Activated CD4-positive, alpha-beta memory T cell treated with anti-CD3 and anti-CD28 coated beads, Interleukin-2, amount 10 ng/mL, durations not matched to agents 7 days and 5 days (primary cell): ENCODE data around the gene ENOX1. TPM values are rescaled to one million over a fixed set of nuclear protein-coding genes. Genes with fewer than 3 reads are reported as not detected.
A peak's percentile ranks its signal among the peaks of the same experiment; 100 is the strongest.
"Not testable (repeated sequence)": the region's sequence is repeated elsewhere in the genome, so short reads cannot be mapped to it uniquely, and the experiment has no call there.

Experiments used
- CTCF ChIA-PET: fragments of 350-600 bp; sonication (Branson Sonifier 250); formaldehyde crosslinking; loops from one replicate; lab custom pipeline; 2021; ENCODE audit warnings: antibody characterized with exemption, inconsistent platforms; lab: Charles Lee
- POLR2A ChIA-PET: fragments of 350-600 bp; sonication (Branson Sonifier 250); formaldehyde crosslinking; loops from one replicate; lab custom pipeline; 2021; ENCODE audit warnings: antibody characterized with exemption; lab: Charles Lee
- DNase-seq: peaks from one replicate; pipeline ENCODE4 v3.0.0-alpha.2; 2020
- H3K27ac Mint-ChIP-seq: one replicate; pipeline ENCODE4 v1.8.0; 2021; ENCODE audit warnings: mild to moderate bottlenecking, mixed read lengths
- H3K27me3 Mint-ChIP-seq: one replicate; pipeline ENCODE4 v1.8.0; 2021; ENCODE audit warnings: mixed read lengths
- H3K36me3 Mint-ChIP-seq: one replicate; pipeline ENCODE4 v1.8.0; 2021; ENCODE audit warnings: low read depth, mixed read lengths
- H3K4me1 Mint-ChIP-seq: one replicate; pipeline ENCODE4 v1.8.0; 2021; ENCODE audit warnings: mixed read lengths
- H3K4me3 Mint-ChIP-seq: one replicate; pipeline ENCODE4 v1.8.0; 2021; ENCODE audit warnings: mild to moderate bottlenecking, mixed read lengths
- H3K9me3 Mint-ChIP-seq: one replicate; pipeline ENCODE4 v1.8.0; 2021; ENCODE audit warnings: mixed read lengths
- total RNA-seq, 2 experiments: library from RNA; stranded (reverse); gene quantifications; one replicate each; pipeline ENCODE4 v1.2.3, GENCODE V29; 2021

The ENOX1 gene
- total RNA-seq: under 1 TPM; 0.25 to 0.38 TPM

GRCh38 chr13:43786766-43787517 lies at the start of gene ENOX1:
TSS of gene ENOX1 (minus strand) at chr13:43786972.
- H3K27ac Mint-ChIP-seq: no peak within 1 kb of the TSS
- H3K9me3 Mint-ChIP-seq: no peaks in the 10 kb centered on the region
- POLR2A ChIA-PET: no interaction called here
- H3K27me3 Mint-ChIP-seq: peaks cover 47% of the 10 kb centered on the region
- peaks cover 13% of the 10 kb centered on the region for H3K4me1 Mint-ChIP-seq
- H3K36me3 Mint-ChIP-seq: no peaks in the 10 kb centered on the region
- H3K4me3 Mint-ChIP-seq: peak within 1 kb of the TSS; percentile 73
- CTCF ChIA-PET: interaction anchor here (1.5 kb wide), 1 partner anchor 18 kb away, joined by 4 read pairs; no protein-coding TSS in a partner anchor
- DNase-seq: peak; percentile 32

GRCh38 chr13:43835701-43836100 lies 48.9 kb upstream of the ENOX1 start:
- H3K27ac Mint-ChIP-seq: no peak overlapping the region
- CTCF ChIA-PET: no interaction called here
- no peaks in the 10 kb centered on the region for H3K9me3 Mint-ChIP-seq
- H3K4me3 Mint-ChIP-seq: no peak overlapping the region
- POLR2A ChIA-PET: no interaction called here
- no peak for DNase-seq
- no peaks in the 10 kb centered on the region for H3K36me3 Mint-ChIP-seq
- H3K27me3 Mint-ChIP-seq: no peaks in the 10 kb centered on the region
- no peaks in the 10 kb centered on the region for H3K4me1 Mint-ChIP-seq

GRCh38 chr13:43831088-43831487 lies 44.3 kb upstream of the ENOX1 start:
- H3K9me3 Mint-ChIP-seq: no peaks in the 10 kb centered on the region
- H3K27me3 Mint-ChIP-seq: peaks cover 13% of the 10 kb centered on the region
- POLR2A ChIA-PET: no interaction called here
- no peaks in the 10 kb centered on the region for H3K4me1 Mint-ChIP-seq
- CTCF ChIA-PET: no interaction called here
- no peaks in the 10 kb centered on the region for H3K36me3 Mint-ChIP-seq
- no peak for DNase-seq
- no peak overlapping the region for H3K4me3 Mint-ChIP-seq
- H3K27ac Mint-ChIP-seq: no peak overlapping the region

GRCh38 chr13:43830497-43830881 lies 43.7 kb upstream of the ENOX1 start:
- Mint-ChIP-seq H3K9me3 (no peaks in the 10 kb centered on the region), H3K27me3 (peaks cover 13% of the 10 kb centered on the region), H3K27ac (no peak overlapping the region), H3K36me3 (no peaks in the 10 kb centered on the region), H3K4me3 (no peak overlapping the region), H3K4me1 (no peaks in the 10 kb centered on the region)
- POLR2A ChIA-PET: no interaction called here
- CTCF ChIA-PET: no interaction called here
- DNase-seq: no peak

GRCh38 chr13:43824656-43825055 lies 37.9 kb upstream of the ENOX1 start:
- POLR2A ChIA-PET, H3K9me3 Mint-ChIP-seq, H3K4me3 Mint-ChIP-seq, H3K27me3 Mint-ChIP-seq, DNase-seq, H3K4me1 Mint-ChIP-seq, H3K36me3 Mint-ChIP-seq, H3K27ac Mint-ChIP-seq, CTCF ChIA-PET: not testable (repeated sequence)

- H3K27me3 Mint-ChIP-seq: peaks cover 13% of the 10 kb centered on the region
- DNase-seq: no peak
- no peaks in the 10 kb centered on the region for H3K9me3 Mint-ChIP-seq
- CTCF ChIA-PET: no interaction called here
- POLR2A ChIA-PET: no interaction called here
- no peaks in the 10 kb centered on the region for H3K36me3 Mint-ChIP-seq
- H3K27ac Mint-ChIP-seq: no peak overlapping the region
- no peaks in the 10 kb centered on the region for H3K4me1 Mint-ChIP-seq
- H3K4me3 Mint-ChIP-seq: no peak overlapping the region
Observed at GRCh38 chr13:43822969-43823368, 36.2 kb upstream of the ENOX1 start.

- H3K27ac Mint-ChIP-seq: no peak overlapping the region
Observed at GRCh38 chr13:43816401-43816889, 29.7 kb upstream of the ENOX1 start.

GRCh38 chr13:43815204-43815603 lies 28.4 kb upstream of the ENOX1 start:
- Mint-ChIP-seq H3K4me1 (no peaks in the 10 kb centered on the region), H3K27ac (no peak overlapping the region), H3K36me3 (no peaks in the 10 kb centered on the region), H3K4me3 (no peak overlapping the region), H3K27me3 (peaks cover 31% of the 10 kb centered on the region), H3K9me3 (no peaks in the 10 kb centered on the region)
- POLR2A ChIA-PET: no interaction called here
- no peak for DNase-seq
- CTCF ChIA-PET: no interaction called here

More at GRCh38 chr13:43816401-43816889, 29.7 kb upstream of the ENOX1 start:
- no peaks in the 10 kb centered on the region for H3K36me3 Mint-ChIP-seq
- CTCF ChIA-PET: interaction anchor here (0.9 kb wide), 1 partner anchor 12 kb away, joined by 3 read pairs; no protein-coding TSS in a partner anchor
- POLR2A ChIA-PET: no interaction called here
- no peaks in the 10 kb centered on the region for H3K4me1 Mint-ChIP-seq
- H3K9me3 Mint-ChIP-seq: no peaks in the 10 kb centered on the region
- no peak overlapping the region for H3K4me3 Mint-ChIP-seq
- no peak for DNase-seq
- peaks cover 25% of the 10 kb centered on the region for H3K27me3 Mint-ChIP-seq

- Mint-ChIP-seq H3K27me3 (peaks cover 31% of the 10 kb centered on the region), H3K27ac (no peak overlapping the region), H3K9me3 (no peaks in the 10 kb centered on the region), H3K36me3 (no peaks in the 10 kb centered on the region), H3K4me3 (no peak overlapping the region), H3K4me1 (peaks cover 6% of the 10 kb centered on the region)
- ChIA-PET CTCF (no interaction called here), POLR2A (no interaction called here)
- no peak for DNase-seq
Observed at GRCh38 chr13:43808676-43809075, 21.9 kb upstream of the ENOX1 start.

GRCh38 chr13:43805681-43806128 lies 18.9 kb upstream of the ENOX1 start:
- no peak overlapping the region for H3K27ac Mint-ChIP-seq
- H3K36me3 Mint-ChIP-seq: no peaks in the 10 kb centered on the region
- ChIA-PET CTCF (interaction anchor here (1.2 kb wide), 1 partner anchor 19 kb away, joined by 4 read pairs; the partner anchor contains the start of gene ENOX1), POLR2A (no interaction called here)
- H3K9me3 Mint-ChIP-seq: no peaks in the 10 kb centered on the region
- DNase-seq: no peak
- peaks cover 23% of the 10 kb centered on the region for H3K27me3 Mint-ChIP-seq
- no peak overlapping the region for H3K4me3 Mint-ChIP-seq
- peaks cover 6% of the 10 kb centered on the region for H3K4me1 Mint-ChIP-seq

GRCh38 chr13:43805071-43805468 lies 18.3 kb upstream of the ENOX1 start:
- H3K4me1 Mint-ChIP-seq: peaks cover 9% of the 10 kb centered on the region
- ChIA-PET CTCF (interaction anchor here (0.6 to 2.0 kb wide), 9 partner anchors 9 to 1210 kb away, joined by 3 to 6 read pairs (median 4); partner anchors contain the start of gene ENOX1), POLR2A (no interaction called here)
- H3K27me3 Mint-ChIP-seq: peaks cover 21% of the 10 kb centered on the region
- no peaks in the 10 kb centered on the region for H3K9me3 Mint-ChIP-seq
- H3K27ac Mint-ChIP-seq: no peak overlapping the region
- no peak for DNase-seq
- no peaks in the 10 kb centered on the region for H3K36me3 Mint-ChIP-seq
- H3K4me3 Mint-ChIP-seq: no peak overlapping the region

- POLR2A ChIA-PET: no interaction called here
- no peak overlapping the region for H3K4me3 Mint-ChIP-seq
- peaks cover 25% of the 10 kb centered on the region for H3K27me3 Mint-ChIP-seq
- no peaks in the 10 kb centered on the region for H3K36me3 Mint-ChIP-seq
- CTCF ChIA-PET: interaction anchor here (0.6 to 2.0 kb wide), 10 partner anchors 9 to 1471 kb away, joined by 3 to 6 read pairs (median 4); partner anchors contain the start of gene ENOX1
- H3K27ac Mint-ChIP-seq: no peak overlapping the region
- H3K4me1 Mint-ChIP-seq: peaks cover 12% of the 10 kb centered on the region
- no peak for DNase-seq
- H3K9me3 Mint-ChIP-seq: no peaks in the 10 kb centered on the region
Observed at GRCh38 chr13:43804461-43805070, 17.8 kb upstream of the ENOX1 start.

GRCh38 chr13:43802511-43802910 lies 15.7 kb upstream of the ENOX1 start:
- H3K9me3 Mint-ChIP-seq: no peaks in the 10 kb centered on the region
- H3K4me3 Mint-ChIP-seq: no peak overlapping the region
- no peak overlapping the region for H3K27ac Mint-ChIP-seq
- peaks cover 23% of the 10 kb centered on the region for H3K4me1 Mint-ChIP-seq
- POLR2A ChIA-PET: no interaction called here
- no peak for DNase-seq
- CTCF ChIA-PET: interaction anchor here (1.2 to 1.4 kb wide), 2 partner anchors 715 to 718 kb away, joined by 3 to 4 read pairs; no protein-coding TSS in a partner anchor
- no peaks in the 10 kb centered on the region for H3K36me3 Mint-ChIP-seq
- peaks cover 28% of the 10 kb centered on the region for H3K27me3 Mint-ChIP-seq
